Head of caudate nucleus (tissue), 42 donors: Measurements from ENCODE around the gene POLE.
"Not testable (repeated sequence)": the region's sequence is repeated elsewhere in the genome, so short reads cannot be mapped to it uniquely, and the experiment has no call there.

Experiments used
- DNase-seq, 42 donors: peaks; one replicate each; pipeline versions ENCODE4 v3.0.0 to v3.0.0-alpha.2; 2020 to 2021; ENCODE audit warnings: mixed read lengths in 7 of 42
- intact Hi-C: fragments of 100-400 bp; cut with DNase I; formaldehyde crosslinking; loops from one replicate; pipeline ENCODE4 v1.15.0; 2022

The POLE gene

GRCh38 chr12:132692030-132692429 is 4.9 kb upstream of the POLE start:
- intact Hi-C loops, DNase-seq: not testable (repeated sequence)

- intact Hi-C loops = no loop called here
Observed at GRCh38 chr12:132690112-132690511, 3.0 kb upstream of the POLE start.

GRCh38 chr12:132689227-132689626 is 2.1 kb upstream of the POLE start:
- intact Hi-C loops = no loop called here
- no peak for DNase-seq

More at GRCh38 chr12:132690112-132690511, 3.0 kb upstream of the POLE start:
- DNase-seq = no peak

GRCh38 chr12:132686825-132687210 is 324 bp downstream of the POLE start:
- intact Hi-C loops = no loop called here

DNA sequence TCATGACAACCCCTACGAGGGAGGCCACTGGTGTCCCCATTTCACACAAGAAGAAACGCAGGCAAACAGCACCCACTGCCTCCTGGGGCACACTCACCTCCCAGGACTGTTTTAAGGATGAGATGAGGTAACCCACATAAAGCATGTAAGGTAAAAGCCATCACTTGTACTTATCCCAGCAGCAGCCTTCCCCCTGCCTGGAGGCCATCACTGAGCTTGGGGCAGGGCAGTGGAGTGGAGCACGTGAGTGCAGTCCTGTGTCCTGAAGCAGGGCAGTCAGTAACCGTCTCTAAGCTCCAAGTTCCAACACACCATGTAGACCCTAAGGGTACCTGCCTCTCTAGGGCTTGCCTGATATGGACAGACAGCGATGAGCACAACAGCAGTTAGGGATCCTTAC is 1.7 kb downstream of the POLE start:
- no peak for DNase-seq
- intact Hi-C loops = no loop called here

More at GRCh38 chr12:132686825-132687210, 324 bp downstream of the POLE start:
- peak in 5 of 42 donors; percentile 5 to 55 (median 37) for DNase-seq

GRCh38 chr12:132677492-132677891 is 9.7 kb downstream of the POLE start:
- intact Hi-C loops = no loop called here
- DNase-seq = no peak

GRCh38 chr12:132675757-132676432 is 11.2 kb downstream of the POLE start:
- no peak for DNase-seq
- intact Hi-C loops = no loop called here

- no peak for DNase-seq
- intact Hi-C loops = no loop called here
Observed at GRCh38 chr12:132674561-132674960, 12.6 kb downstream of the POLE start.

DNA sequence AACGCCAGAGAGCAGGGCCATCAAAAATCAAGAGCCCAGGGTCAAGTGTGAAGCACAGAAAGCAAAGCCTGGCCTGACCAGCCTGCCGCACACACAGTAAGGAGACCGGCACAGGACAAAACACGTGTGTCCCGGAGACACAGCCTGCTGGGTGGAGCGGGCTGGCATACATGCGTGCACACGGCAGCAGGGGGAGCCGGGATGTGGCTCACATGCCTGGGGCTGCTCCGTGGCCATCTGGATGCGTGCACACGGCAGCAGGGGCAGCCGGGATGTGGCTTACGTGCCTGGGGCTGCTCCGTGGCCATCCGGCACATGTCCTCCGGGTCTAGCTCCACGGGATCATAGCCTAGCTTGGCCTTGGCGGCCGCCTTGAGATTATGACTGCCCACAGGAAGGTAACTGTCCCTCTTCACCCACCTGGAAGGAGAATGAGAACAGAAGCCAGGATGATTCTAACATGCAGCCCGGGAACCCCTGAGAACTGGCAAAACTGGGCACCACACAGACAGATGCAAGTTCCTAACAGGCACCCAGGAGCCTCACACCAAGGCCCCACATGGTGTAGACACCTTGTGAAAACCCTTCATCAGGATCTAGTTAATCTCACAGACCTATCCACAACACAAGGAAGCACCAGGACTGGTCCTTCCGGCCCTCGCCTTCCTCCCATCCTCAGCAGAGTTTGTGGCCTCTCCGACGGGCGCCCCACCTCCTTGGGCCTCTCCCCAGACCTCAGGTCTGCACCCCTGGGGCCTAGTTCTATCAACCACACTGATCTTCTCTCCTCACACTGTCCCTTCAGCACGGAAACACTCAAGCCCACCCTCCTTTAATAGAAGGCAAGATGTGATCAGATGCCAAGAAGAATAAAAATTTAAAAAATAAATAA is 13.6 kb downstream of the POLE start:
- DNase-seq = no peak
- intact Hi-C loops = no loop called here

- no peak for DNase-seq
- intact Hi-C loops = no loop called here
Observed at GRCh38 chr12:132672678-132673077, 14.5 kb downstream of the POLE start.

DNA sequence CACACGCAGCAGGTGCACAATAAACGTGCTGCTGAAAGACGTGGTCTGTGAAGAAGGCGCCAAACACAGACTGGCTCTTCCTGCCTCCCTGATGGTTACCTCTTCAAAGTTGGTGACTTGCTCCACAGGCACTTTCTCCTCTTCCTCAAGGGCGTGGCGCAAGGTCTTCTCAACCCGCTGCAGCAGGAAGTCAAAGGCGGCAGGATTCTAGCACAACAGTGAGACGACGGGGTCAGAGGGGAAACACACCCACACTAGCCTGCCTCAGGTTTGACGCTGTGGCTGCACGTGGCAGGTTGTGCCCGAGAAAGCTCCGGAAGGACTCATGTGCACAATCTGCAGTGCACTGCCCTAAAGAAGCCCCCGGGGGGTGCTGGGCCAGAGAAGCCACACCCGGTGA is 15.0 kb downstream of the POLE start:
- intact Hi-C loops = no loop called here
- no peak for DNase-seq

DNA sequence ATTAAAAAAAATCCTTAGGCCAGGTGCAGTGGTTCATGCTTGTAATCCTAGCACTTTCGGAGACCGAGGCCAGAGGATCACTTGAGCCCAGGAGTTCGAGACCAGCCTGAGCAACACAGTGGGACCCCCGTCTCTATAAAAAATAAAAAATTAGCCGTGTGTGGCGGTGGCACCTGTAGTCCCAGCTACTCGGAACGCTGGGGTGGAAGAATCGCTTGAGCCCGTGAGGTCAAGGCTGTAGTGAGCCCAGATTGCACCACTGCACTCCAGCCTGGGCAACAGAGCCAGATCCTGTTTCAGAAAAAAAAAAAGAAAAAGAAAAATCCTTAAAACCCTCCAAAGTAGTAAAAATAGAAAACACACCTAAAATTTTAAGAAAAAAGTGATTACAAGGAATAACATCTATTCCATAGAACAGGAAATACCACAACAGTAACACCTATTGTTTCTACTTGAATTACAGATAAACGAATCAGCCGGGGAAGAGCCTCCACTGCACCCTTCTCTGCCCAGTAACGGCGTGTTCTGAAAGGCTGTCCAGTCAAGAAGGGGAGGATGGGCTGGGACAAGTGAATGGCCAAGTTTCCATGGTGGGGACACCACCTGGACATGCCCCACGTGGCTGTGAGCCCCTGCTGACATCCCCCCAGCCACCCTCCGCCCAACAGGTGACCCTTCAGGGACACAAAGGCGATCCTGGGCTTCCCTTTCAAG is 17.8 kb downstream of the POLE start:
- no peak for DNase-seq
- intact Hi-C loops = no loop called here

DNA sequence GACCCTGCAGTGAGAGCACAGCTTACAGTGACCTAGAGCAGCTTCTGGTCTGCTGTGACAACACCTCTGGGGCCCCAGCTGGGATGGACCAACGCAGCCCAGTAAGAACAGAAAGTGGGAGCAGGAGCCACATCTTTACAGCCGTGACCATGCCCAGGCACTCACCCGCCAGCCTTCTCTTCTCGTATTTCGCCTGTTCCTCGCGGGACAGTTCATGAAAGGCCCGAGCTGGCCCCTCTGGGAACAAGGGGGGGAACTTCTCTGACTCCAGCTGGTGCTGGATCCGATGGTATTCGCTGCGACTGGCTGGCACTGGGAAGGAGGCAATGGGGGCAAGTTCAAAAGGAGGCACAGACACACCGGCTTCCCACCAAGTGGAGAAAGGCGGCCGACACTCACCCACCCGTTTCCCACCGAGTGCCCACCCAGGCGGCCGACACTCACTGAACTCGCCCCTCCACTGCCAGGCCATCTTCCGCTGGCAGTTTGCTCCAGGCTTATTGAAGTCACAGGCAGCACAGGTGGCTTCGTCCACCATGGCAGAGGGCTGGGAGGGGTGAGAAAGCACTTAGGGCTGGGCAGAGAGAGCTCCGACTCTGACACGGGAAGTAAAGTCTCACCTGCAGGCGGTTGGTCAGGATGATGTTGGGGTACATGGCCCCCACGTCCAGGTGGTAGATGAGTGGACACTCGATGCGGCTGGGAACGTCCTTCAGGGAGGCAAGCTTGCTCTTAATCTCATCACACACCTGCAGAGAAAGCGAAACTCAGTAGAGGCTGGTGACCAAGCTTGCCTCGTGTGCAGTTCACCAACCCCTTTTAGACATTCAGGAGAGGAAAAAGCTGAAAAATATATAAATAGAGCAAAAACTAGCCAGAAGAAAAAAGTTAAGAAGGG is 18.7 kb downstream of the POLE start:
- DNase-seq = no peak
- intact Hi-C loops = no loop called here

- intact Hi-C loops = no loop called here
- DNase-seq = no peak
Observed at GRCh38 chr12:132665794-132666193, 21.3 kb downstream of the POLE start.

- no peak for DNase-seq
- intact Hi-C loops = no loop called here
Observed at GRCh38 chr12:132665149-132665491, 22.0 kb downstream of the POLE start.

DNA sequence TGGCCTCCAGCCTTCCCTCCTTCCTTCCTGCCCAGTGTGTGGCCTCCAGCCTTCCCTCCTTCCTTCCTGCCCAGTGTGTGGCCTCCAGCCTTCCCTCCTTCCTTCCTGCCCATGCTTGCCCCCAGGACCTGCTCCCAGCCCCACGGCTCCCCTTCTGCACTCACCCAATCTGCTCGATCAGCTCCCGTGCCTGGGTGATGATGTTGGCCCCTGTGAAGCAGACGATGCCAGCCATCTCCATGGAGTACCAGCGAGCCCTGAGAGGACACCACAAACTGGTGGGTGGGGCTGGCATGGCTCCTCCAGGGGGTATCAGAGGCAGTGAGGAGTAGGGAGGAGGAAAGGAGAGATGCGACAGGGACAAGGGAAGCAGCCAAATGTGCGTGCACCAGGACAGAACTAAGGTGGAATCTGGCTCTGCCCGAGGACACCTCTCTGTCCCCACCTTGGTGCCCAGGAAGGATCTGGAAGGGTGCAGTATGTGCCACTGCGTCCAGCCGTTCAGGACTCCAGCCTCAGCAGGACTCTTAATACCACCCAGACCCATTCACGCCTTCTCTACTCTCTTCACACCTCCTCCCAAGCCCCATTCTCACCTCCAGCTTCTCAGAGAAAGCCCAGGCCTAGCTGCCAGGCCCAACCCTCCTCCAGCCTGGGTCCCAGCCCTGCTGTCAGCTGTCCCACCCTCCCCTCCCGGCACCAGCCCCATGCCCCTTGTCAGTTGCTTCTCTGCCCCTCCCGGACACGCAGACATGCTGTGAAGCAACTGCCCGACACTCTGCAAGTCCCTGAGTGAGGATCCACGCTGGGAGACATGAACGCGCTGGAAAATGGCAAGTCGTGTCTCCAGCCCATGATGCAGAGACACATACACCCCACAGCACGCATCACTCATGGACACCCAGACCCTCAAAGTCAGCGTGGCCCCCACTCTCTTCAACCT is 22.7 kb downstream of the POLE start:
- no peak for DNase-seq
- intact Hi-C loops = no loop called here

DNA sequence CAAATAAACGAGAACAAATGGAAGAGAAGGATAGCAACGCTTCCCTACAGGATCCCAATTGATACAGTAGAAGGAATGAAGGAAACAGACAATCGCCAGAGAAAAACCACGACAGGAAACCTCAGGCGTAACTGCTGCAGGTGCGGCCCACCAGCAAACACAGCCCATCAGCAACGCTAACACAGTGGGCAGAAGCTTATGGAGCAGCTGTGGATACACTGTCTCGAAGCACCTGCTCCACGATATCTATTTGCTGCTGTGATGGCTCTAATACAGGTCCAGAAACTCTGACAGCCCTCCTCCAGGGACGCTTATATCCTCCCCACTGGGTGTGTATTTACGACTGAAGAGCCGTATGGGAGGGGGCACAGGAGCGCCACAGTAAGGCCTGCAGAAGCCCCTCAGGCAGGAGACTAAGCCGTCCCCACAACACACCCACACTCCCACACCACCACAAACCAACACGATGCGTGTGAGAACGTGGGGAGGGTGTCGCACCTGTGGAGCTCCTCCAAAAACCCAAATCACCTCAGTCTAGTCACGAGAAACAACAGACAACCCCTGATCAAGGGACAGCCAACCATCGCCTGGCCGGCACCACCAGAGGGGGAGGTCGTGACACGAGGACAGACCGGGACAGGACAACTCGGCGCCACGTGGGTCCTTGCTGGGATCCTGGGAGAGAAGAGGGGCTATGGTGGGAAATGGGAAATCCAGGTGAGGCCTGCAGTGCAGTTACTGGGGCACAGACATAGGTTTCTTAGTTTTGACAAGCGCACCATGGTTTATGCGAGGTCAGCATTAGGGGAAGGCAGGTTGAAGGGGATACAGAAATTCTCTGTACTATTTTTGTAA is 24.0 kb downstream of the POLE start:
- DNase-seq = no peak
- intact Hi-C loops = no loop called here
